GM12873 (cell line): Measurements from ENCODE around the gene GTF2H1.

Experiments
- CTCF ChIP-seq: IDR thresholded peaks from 2 replicates; pipeline ENCODE4 v1.5.1; 2012; ENCODE audit warnings: low read depth, mild to moderate bottlenecking, moderate library complexity, low read length, control low read depth; ENCODE audit not compliant: insufficient read depth; ENCODE audit errors: missing control alignments

GTF2H1 gene

GRCh38 chr11:18347471-18348125 is 25.2 kb downstream of the GTF2H1 start:
- no peak for TF ChIP-seq CTCF

DNA sequence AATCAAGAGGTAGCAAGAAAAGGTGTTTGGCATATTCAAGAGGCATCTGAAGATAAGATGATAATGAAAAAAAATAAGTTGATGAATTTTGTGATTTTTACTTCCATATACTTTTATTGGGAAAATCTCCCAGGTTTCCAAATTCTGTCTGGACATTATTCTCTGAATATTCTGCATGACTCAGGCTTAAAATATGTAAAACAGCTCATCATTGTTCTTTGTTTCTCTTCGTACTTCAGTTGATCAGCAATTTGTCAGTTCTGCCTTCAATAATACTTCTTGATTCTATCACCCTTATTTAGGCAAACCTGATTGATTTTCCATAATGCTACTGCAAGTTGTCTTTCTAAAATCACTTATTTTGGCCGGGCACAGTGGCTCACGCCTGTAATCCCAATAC is 30.2 kb downstream of the GTF2H1 start:
- TF ChIP-seq CTCF: no peak

DNA sequence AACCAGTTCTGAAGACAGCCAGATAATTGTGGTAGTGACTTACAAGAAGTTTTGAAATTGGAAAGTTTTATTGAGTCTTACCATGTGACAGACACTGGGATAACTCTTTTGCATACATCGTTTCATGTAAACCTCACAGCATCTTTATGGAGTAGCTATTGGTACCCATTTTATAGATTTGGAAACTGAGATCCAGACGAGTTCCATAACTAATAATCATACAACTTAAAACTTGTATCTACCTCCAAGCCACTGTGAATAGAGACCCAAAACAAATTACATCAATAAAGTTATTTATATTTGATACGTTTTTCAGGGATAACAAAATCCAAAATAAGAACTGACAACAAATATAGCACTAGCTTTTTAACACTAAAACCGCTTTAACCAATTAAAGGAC is 36.3 kb downstream of the GTF2H1 start:
- no peak for TF ChIP-seq CTCF

- no peak for TF ChIP-seq CTCF
Measured at GRCh38 chr11:18361154-18361553, 38.8 kb downstream of the GTF2H1 start.

DNA sequence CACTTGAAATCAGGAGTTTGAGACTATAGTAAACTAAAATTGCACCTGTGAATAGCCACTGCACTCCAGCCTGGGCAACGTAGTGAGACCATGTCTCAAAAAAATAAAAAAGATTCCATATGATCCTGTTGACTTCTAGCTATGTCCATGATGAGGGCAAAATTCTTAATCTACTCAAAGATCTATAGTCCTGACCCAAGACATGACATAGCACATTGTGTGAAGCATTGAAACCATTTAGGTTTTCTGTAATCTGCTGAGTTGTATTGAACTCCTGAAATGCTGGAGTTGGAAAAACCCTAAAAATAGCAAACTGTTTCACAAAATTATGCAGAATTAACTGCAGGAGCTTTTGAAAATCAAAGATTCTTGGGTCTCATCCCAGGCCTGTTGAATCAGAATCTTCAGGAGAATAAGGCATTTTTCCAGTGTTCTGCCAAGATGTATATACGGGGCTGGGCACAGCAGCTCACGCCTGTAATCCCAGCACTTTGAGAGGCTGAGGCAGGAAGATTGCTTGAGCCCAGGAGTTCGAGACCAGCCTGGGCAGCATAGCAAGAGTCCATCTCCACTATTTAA is 42.2 kb downstream of the GTF2H1 start:
- TF ChIP-seq CTCF: no peak

DNA sequence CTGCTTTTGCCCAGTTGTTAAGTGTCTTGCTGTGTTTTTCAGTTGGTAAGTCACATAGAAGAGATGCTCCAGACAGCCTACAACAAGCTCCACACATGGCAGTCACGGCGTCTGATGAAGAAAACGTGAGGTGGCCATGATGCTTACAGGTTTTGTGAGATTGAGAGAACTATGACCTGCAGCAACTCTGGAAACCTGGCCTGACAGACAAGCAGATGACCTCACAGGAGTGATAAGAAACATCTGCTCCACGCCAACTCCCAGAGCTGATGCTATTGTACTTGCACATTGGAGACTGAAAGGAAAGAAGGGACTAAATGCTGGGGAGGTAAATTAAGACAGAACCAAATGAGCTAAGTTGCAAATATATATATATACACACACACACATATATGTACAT is 43.4 kb downstream of the GTF2H1 start:
- no peak for TF ChIP-seq CTCF

GRCh38 chr11:18366286-18366685 is 43.9 kb downstream of the GTF2H1 start:
- TF ChIP-seq CTCF: no peak

GRCh38 chr11:18367431-18367830 is 45.1 kb downstream of the GTF2H1 start:
- TF ChIP-seq CTCF: no peak
